Measurements from ENCODE around the gene SLC25A36. TPM values are rescaled to one million over a fixed set of nuclear protein-coding genes. Genes with fewer than 3 reads are reported as not detected.

The SLC25A36 gene
- total RNA-seq, 2 experiments from 2014 or later = 71.8 to 81.3 TPM

DNA sequence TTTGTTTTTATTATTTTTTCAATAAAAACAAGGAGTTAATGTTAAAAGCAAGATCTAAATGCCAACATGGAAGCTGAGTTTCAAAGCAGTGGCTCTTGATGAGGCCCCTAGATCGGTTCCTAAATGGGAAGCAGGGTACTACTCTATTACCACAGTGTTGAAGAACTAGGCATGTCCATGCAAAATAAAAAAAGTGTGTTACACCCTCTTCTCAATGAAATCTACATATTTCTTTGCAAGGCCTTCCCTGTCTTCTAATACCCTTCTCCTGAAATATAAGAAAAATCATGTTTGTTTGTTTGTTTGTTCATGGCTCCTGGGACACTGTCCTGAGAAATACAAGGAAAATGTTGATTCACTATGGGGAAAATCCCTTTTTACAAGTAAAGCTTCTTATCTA, 12.2 kb upstream of the SLC25A36 start:
- Histone ChIP-seq H4K20me1 (ENCODE audit: insufficient read depth, low read length) (no peaks in the 10 kb centered on the region), H3K9me3 (ENCODE audit: low read length) (no peaks in the 10 kb centered on the region), H3K4me3 (ENCODE audit: low read depth, low read length, poor library complexity, severe bottlenecking) (no peak overlapping the region), H2AFZ (ENCODE audit: low read length) (no peak overlapping the region), H3K4me1 (ENCODE audit: insufficient read depth, low read length, poor library complexity, severe bottlenecking) (no peaks in the 10 kb centered on the region), H3K79me2 (ENCODE audit: insufficient read depth, low read depth, low read length) (no peaks in the 10 kb centered on the region), H3K4me2 (ENCODE audit: low read length) (no peak overlapping the region), H3K27ac (ENCODE audit: low read depth, low read length, poor library complexity, severe bottlenecking) (no peak overlapping the region), H3K9me2 (ENCODE audit: insufficient read depth, low read length) (no peaks in the 10 kb centered on the region), H3K36me3 (ENCODE audit: insufficient read depth, low read length) (no peaks in the 10 kb centered on the region)
- TF ChIP-seq EZH2phosphoT487 (IDR thresholded peaks at IDR 0.05; ENCODE audit: borderline replicate concordance, low read depth, low read length) (no peak), CTCF (conservative IDR thresholded peaks at IDR 0.05; ENCODE audit: low read length) (no peak)
- intact Hi-C loops (cut with micrococcal nuclease; ENCODE audit: unreplicated experiment) = loop anchor here (10.0 kb wide), 1 partner anchor 265 kb away; no protein-coding TSS in a partner anchor
- POLR2A ChIA-PET = interaction anchor here (0.6 kb wide), 1 partner anchor 182 kb away, joined by 4 read pairs; no protein-coding TSS in a partner anchor
- CTCF ChIA-PET (ENCODE audit: unreplicated experiment) = no interaction called here
- no peak for DNase-seq (ENCODE audit: low spot score)
- BruUV-seq (replicated peaks) = no TSS peak

- no peak for DNase-seq (ENCODE audit: low spot score)
- Histone ChIP-seq H3K9me2 (ENCODE audit: insufficient read depth, low read length) (no peaks in the 10 kb centered on the region), H3K4me3 (ENCODE audit: low read depth, low read length, poor library complexity, severe bottlenecking) (no peak overlapping the region), H3K27ac (ENCODE audit: low read depth, low read length, poor library complexity, severe bottlenecking) (no peak overlapping the region), H4K20me1 (ENCODE audit: insufficient read depth, low read length) (no peaks in the 10 kb centered on the region), H3K4me2 (ENCODE audit: low read length) (no peak overlapping the region), H3K36me3 (ENCODE audit: insufficient read depth, low read length) (no peaks in the 10 kb centered on the region), H2AFZ (ENCODE audit: low read length) (no peak overlapping the region), H3K79me2 (ENCODE audit: insufficient read depth, low read depth, low read length) (no peaks in the 10 kb centered on the region), H3K4me1 (ENCODE audit: insufficient read depth, low read length, poor library complexity, severe bottlenecking) (no peaks in the 10 kb centered on the region), H3K9me3 (ENCODE audit: low read length) (no peaks in the 10 kb centered on the region)
- ChIA-PET CTCF (ENCODE audit: unreplicated experiment) (no interaction called here), POLR2A (interaction anchor here (0.8 kb wide), 1 partner anchor 10 kb away, joined by 3 read pairs; no protein-coding TSS in a partner anchor)
- BruUV-seq (replicated peaks) = no TSS peak
- intact Hi-C loops (cut with micrococcal nuclease; ENCODE audit: unreplicated experiment) = no loop called here
- TF ChIP-seq CTCF (conservative IDR thresholded peaks at IDR 0.05; ENCODE audit: low read length) = no peak
- no peak for TF ChIP-seq EZH2phosphoT487 (IDR thresholded peaks at IDR 0.05; ENCODE audit: borderline replicate concordance, low read depth, low read length)
Observed at GRCh38 chr3:140931016-140931454, 10.6 kb upstream of the SLC25A36 start.

DNA sequence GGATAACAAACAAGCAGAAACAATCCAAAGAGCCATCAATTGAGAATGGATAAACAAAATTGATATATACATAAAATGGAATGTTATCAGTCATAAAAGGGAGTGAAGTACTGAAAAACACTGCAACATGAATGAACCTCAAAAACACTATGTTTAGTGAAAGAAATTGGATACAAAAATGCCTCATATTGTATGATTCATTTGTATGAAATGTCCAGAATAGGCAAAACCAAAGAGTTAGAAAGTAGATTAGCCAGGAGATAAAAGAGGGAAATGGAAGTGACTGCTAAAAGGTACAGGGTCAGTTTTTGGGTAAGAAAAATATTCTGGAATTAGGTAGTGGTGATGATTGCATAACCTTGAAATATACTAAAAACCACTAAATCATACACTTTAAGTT, 9.8 kb upstream of the SLC25A36 start:
- CTCF ChIA-PET (ENCODE audit: unreplicated experiment) = no interaction called here

More for the DNA sequence above, 9.8 kb upstream of the SLC25A36 start:
- H2AFZ ChIP-seq (ENCODE audit: low read length) = no peak overlapping the region
- no peaks in the 10 kb centered on the region for H3K9me3 ChIP-seq (ENCODE audit: low read length)
- no peak for TF ChIP-seq EZH2phosphoT487 (IDR thresholded peaks at IDR 0.05; ENCODE audit: borderline replicate concordance, low read depth, low read length)
- no peak overlapping the region for H3K27ac ChIP-seq (ENCODE audit: low read depth, low read length, poor library complexity, severe bottlenecking)
- no peaks in the 10 kb centered on the region for H3K9me2 ChIP-seq (ENCODE audit: insufficient read depth, low read length)
- H3K4me3 ChIP-seq (ENCODE audit: low read depth, low read length, poor library complexity, severe bottlenecking) = no peak overlapping the region
- H3K79me2 ChIP-seq (ENCODE audit: insufficient read depth, low read depth, low read length) = no peaks in the 10 kb centered on the region
- no peaks in the 10 kb centered on the region for H4K20me1 ChIP-seq (ENCODE audit: insufficient read depth, low read length)
- intact Hi-C loops (cut with micrococcal nuclease; ENCODE audit: unreplicated experiment) = no loop called here
- H3K4me1 ChIP-seq (ENCODE audit: insufficient read depth, low read length, poor library complexity, severe bottlenecking) = no peaks in the 10 kb centered on the region
- POLR2A ChIA-PET = interaction anchor here (1.7 kb wide), 1 partner anchor 12 kb away, joined by 5 read pairs; no protein-coding TSS in a partner anchor
- DNase-seq (ENCODE audit: low spot score) = no peak
- no TSS peak for BruUV-seq (replicated peaks)
- H3K36me3 ChIP-seq (ENCODE audit: insufficient read depth, low read length) = no peaks in the 10 kb centered on the region
- H3K4me2 ChIP-seq (ENCODE audit: low read length) = no peak overlapping the region
